GM08714 (cell line): ENCODE measurements around the gene HOXB3.
A peak's percentile ranks its signal among the peaks of the same experiment; 100 is the strongest.

Source experiments
- H3K4me3 ChIP-seq: fragments of 200-500 bp; sonication (Bioruptor generic); 2 replicates; pipeline ENCODE4 v1.5.1; 2014; ENCODE audit warnings: mild to moderate bottlenecking, low read length, inconsistent platforms
- ZNF274 ChIP-seq: IDR thresholded peaks from 2 replicates; pipeline ENCODE4 v1.6.1; 2012; ENCODE audit warnings: mild to moderate bottlenecking, low read depth, low read length

HOXB3 gene

DNA sequence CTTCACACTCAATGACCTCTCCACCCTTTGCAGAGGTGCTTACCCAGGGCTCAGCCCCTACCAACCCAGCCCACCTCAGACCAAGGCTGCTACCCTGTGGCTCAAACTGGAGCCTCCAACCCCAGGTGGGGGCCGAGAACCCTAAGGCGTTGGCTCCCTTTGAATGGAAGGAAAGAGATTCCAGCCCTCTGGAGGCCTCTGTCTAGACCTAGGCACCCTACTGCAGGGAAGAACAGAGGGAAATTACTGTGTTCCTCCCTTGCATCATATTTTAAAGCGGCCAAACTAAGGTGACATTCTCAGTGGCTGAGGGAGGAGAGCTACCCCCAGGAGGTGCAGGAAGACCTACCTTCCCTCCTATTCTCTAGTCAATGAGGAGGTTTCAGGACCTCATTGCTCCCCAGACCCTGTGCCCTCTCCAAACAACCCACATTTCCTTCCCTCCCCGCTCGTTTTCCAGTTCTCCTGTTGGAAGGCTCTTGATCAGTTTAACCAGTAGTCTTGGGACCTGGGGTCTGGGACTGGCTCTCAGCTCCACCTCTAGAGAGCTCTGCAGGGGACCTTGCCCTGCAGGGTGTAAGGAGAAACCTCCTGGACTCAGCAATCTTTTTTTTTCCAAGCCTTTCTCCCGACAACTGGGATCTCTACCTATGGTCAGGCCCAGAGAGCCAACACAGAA, 30.6 kb upstream of the HOXB3 start:
- no peak overlapping the region for H3K4me3 ChIP-seq
- no peak for TF ChIP-seq ZNF274

DNA sequence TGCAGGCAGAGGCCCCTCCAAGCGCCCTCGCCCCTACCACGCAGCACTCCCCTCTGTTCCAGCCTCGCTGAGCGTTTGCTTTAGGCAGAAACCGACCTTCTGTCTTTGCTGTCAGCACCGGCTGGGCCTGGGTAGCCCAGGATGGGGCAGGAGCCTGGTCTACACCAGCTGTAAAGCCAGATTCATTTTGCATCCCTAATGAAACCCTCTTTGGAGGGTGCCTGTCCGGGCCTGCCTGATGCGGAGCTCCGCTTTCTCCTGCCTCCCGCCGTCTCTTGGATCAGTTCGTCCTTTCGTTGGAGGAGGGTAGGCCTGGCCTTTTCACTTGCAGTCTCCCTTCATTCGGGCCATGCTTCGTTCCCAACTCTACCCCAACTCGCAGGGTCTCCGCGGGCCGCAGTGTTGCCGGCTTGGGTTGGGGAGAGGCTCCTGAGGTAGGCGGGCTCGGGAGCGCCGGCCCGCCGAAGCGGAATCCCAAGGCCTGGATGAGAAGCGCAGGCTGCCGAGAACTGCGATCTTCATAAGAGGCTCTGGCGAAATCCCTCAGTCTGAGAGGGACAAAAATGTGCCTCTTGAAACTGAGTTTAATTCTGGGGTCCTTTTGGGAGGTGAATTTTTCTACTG, 29.9 kb upstream of the HOXB3 start:
- no peak overlapping the region for H3K4me3 ChIP-seq
- TF ChIP-seq ZNF274 = no peak

DNA sequence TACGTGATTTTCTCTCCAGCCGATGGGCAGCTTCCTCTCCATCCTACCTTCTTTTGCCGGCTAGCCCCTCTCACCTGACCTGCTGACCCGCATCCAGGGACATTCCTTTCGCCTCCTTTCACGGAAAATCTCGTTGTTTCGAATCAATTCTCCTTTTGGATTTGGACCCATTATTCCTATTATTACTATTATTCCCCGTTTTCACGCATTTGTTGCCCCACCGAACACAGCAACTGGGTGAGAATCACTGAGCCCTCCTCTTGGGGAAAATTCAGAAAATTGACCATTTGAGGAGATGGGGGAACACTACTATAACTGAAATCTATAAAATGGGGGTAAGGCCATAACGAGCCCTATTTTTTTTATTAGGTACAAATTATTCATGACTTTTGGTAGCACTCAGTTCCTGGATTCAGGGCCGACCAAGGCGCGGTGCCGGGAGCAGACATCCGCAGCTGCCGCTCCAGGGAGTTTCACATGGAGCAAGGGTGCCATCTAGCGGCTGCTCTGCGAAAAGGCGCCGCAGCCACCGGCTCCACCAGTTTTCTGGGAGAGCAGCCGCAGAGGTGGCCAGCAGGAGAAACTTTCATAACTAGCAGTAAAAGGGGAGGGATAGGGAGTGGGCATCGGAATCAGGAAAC, 28.3 kb upstream of the HOXB3 start:
- no peak for TF ChIP-seq ZNF274
- no peak overlapping the region for H3K4me3 ChIP-seq

DNA sequence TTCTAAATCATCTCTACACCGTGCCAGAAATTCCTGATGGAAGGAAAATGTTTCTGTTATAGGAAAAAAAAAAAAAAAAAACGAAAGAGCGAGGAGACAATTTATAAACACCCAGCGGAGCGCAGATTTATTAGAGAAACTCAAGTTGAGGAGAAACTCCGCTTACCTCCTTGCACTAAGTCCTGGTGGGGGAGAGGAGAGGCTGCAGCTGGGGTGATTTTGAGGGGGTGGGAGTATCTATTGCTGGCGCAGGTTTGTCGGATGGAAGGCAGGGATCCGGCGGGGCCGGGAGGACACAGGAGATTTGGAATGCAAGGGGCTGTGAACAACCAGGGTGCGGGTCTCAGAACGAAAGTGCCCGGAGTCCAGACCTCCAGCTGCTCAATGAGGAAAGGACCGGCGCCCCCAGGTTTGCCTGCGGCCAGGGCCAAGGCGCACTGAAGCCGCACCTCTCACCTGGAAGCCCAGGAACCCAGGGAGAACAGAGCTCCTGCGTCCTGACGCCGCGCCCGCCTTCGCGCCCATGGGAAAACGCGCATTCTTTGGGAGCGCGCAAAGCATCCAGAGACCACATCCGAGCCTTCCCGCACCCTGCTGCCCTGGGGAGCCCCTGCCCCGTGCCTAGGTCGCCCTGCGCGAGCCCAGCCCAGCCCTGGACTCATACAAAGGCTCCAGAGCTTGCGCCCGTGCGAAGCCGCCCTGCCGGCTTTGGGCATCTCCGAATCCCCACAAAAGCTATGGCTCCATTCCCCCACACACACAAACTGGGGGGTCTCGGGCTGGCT, 27.6 kb upstream of the HOXB3 start:
- TF ChIP-seq ZNF274 = no peak
- no peak overlapping the region for H3K4me3 ChIP-seq

DNA sequence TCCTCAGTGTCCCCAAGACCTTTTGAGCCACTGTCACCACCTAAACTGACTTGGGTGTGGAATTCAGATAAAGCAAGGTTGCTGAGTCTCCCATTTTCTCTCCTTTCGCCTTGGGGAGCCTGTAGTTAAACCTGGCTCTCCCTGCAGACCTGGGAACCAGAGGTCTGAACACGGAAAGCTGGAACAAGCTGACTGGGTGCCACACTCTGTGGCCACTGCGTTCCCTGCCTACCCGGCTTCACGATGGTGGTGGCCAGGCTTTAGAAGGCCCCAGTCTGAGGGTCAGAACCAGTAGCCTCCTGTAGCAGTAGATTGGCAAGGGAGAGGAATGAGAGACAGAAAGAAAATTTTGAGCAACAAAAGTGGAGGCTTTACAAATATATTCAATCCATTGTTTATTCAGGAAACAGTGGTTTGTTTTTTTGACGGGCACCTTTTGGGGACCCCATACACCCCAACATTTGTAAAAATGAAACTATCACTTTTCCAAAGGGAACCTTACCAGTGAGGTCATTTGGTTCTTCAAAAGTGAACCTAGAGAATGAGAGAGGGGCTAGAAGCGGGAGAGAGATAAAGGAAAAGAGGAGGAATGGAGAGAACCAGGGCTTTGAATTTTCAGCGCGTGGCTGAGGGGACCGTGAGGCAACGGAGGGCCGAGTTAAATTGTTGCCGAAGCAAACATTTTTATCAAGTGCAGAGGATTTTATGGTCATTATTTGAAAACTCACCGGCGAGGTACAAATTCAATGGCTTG, 26.9 kb upstream of the HOXB3 start:
- no peak for TF ChIP-seq ZNF274
- H3K4me3 ChIP-seq = no peak overlapping the region

DNA sequence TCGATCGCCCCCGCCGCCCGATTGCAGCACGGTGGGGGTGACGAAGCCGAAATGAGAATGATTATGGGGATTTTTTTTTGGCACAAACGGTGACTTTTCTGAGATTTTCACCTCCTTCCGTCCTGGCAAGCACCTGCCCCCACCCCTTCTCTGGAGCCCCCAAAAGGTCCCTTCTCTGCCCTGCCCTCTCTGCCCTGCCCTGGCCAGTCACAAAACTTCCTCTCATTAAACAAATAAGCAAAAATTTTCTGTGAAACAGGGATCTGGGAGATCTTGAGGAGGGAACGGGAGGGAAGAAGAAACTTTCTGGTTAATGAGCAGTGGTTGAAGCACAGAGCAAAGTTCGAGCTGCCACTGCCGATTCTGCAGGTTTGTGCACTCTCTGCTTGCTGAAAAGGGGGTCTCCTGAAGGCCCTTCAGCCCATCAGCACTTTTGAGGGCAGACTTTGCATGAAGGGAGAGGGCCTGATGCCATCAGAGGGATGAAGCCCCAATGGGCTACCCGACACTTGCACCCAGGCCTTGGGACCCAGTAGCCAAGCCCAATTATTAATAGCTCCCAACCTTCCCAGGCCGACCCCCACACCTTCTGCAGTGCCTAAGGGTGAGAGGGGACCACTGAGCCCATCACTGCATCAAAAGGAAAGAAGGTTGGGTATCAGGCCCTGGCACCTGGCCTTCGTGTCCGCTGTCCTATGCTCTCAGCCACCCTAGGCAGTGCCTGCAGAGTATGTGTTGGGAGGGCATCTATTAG, 26.1 kb upstream of the HOXB3 start:
- TF ChIP-seq ZNF274 = no peak
- H3K4me3 ChIP-seq = no peak overlapping the region

DNA sequence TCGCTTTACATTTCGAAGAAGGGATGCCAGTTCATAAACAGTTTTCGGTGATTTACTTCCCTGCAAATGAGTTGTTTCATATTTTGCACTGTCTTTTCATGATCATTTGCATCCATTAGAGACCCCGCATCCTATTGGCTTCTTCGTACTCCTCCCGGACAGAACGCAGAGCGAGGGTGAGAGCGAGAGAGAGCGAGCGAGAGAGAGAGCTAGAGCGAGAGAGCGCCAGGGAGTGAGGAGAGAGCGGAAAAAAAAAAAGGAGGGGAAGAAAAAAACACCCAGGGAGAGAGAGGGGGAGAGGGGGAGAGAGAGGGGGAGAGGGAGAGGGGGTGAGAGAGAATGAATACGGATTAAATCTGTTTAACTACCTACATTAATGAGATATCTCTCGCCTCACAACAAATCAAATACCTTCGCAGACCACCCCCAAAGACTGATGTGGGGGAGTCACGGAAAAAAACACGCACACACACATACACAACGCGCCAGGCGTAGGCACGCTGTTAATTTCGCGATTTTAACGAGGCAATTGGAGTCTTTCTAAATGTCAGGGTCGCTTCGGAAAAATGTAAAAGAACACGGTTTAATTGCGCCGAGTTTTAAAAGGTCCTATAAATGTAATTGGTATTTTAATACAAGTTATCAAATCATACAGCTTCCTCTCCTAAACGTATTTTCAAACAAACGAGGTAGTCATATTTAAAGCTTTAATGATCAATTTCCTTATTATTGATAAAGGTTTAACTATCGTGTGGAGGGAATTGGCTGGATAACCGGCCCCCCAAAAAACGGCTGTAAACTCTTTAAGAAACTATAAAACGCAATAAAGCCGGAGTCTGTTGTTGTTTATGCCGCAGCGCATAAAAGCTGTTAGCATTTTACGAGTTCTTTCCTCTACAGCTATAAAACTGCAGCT, 25.3 kb upstream of the HOXB3 start, which contains the start of gene HOXB8:
Gene HOXB8, minus strand, starts transcription at position 246 of the 916 bp plus-strand sequence. CDS start 588 bp downstream, outside the sequence.
- no peak for TF ChIP-seq ZNF274

DNA sequence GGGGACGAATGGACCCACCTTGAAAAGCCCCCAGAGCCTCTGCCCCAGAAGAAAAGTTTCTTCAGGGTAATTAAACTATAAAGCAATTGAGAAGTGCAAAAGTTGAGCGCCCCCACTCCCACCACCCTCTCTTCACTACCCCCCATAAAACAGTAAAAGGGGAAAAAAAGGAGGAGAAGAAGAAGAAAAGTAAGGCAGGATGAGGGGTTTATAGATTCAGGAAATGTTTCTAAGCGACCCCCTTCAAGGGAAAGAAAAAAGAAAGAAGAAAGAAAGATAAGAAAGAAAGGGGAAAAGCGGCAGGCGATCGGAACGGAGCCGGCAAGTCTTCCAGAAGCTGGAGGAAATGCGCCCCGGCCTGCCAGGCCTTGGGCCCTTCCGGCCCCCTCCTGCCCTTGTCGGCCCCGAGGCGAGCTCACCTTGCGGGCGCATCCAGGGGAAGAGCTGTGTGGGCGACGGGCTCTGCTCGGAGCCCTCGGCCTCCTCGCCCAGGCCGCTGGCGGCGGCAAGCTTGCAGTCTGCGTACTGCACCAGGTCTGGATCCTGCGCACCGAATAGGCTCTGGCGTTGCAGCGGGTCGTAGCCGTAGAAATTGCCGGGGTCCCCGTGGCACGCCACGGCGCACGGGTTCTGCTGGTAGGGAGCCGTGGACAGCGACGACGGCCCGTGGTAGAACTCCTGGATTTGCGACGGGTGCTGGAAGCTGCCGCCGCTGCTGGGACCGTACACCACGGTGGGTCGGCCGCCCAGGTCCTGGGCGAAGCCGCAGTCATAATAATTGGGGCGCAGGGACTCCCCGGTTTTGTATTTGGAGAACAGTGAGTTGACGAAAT, 24.0 kb upstream of the HOXB3 start:
- TF ChIP-seq ZNF274 = no peak
- no peak overlapping the region; the same call in 1 of the 2 replicates for H3K4me3 ChIP-seq

More for the DNA sequence above, 25.3 kb upstream of the HOXB3 start, which contains the start of gene HOXB8:
- H3K4me3 ChIP-seq = no peak within 1 kb of the TSS; the same call in 1 of the 2 replicates

DNA sequence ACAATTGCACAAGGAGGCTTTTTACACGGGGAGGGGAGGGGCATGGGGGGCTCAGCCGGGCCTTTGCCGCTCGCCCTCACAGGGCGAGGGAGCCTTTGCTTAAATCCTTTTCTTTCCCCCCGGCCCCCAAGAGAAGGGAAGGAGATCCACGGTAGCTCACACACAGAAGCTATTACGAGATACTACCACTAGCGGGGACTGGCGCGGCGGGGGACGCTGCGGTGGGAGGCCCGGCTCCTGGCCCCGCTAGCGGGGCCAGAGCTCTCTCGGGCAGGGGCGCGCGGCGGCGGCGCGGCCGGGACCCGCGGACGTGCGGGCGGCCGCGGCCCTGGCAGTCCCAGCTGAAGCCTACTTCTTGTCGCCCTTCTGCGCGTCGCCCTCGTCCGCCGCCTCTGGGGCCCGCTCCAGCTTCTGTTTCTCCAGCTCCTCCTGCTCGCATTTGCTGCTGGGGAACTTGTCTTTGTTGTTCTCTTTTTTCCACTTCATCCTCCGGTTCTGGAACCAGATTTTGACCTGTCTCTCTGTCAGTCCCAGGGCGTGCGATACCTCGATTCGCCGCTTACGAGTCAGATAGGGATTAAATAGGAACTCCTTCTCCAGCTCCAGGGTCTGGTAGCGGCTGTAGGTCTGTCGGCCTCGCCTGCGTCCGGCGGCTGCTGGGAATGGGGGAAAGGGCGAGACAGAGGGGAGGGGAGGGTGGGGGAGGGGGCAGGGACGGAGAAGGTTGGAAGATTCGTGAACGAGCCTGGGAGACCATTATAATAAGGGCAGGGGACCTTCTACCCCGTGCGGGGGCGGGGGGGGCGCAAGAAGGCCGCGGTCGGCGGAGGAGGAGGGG, 23.0 kb upstream of the HOXB3 start:
- no peak for TF ChIP-seq ZNF274
- H3K4me3 ChIP-seq = peak overlapping the region; percentile 28; the same call in 1 of the 2 replicates

DNA sequence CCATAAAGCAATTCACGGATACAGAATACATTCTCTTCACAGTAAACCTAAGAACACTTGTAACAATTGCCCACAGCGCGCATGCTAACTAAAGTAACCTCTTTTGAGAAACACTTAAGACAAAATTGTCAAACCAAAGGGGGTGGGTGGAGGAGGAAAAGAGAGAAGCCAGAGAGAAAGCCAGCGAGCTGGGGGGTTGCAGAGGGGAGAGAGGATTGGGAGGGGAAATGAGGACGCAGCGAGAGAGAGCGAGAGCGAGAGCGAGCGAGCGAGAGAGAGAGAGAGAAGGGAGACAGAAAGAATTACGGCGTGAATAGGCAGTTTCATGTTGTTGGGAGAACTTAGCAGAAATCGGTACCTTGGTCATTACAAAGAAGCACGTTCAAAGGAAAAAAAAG, 22.4 kb upstream of the HOXB3 start:
- peak overlapping the region; percentile 28; the same call in 1 of the 2 replicates for H3K4me3 ChIP-seq

More for the DNA sequence above, 22.4 kb upstream of the HOXB3 start:
- TF ChIP-seq ZNF274 = no peak
